ENCODE data around the gene TMEM163.

Gene TMEM163

DNA sequence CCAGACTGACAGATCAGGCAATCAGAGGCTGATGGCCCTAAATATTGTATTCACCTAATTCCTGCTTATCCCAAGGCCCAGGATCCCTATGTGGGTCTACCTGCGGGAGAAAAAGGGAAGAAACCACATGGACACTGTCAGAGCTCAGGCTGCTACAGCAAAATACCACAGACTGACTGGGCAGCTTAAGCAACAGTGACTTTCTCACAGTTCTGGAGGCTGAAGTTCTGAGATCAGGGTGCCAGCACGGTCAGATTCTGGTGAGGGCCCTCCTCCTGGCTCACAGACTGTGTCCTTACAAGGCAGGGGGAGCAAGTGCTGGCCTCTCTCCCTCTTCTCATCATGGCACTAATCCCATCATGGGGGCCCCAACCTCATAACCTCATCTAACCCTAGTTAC, 181.7 kb downstream of the TMEM163 start:
- TF ChIP-seq, protein P1, sequence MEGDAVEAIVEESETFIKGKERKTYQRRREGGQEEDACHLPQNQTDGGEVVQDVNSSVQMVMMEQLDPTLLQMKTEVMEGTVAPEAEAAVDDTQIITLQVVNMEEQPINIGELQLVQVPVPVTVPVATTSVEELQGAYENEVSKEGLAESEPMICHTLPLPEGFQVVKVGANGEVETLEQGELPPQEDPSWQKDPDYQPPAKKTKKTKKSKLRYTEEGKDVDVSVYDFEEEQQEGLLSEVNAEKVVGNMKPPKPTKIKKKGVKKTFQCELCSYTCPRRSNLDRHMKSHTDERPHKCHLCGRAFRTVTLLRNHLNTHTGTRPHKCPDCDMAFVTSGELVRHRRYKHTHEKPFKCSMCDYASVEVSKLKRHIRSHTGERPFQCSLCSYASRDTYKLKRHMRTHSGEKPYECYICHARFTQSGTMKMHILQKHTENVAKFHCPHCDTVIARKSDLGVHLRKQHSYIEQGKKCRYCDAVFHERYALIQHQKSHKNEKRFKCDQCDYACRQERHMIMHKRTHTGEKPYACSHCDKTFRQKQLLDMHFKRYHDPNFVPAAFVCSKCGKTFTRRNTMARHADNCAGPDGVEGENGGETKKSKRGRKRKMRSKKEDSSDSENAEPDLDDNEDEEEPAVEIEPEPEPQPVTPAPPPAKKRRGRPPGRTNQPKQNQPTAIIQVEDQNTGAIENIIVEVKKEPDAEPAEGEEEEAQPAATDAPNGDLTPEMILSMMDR (conservative IDR thresholded peaks at IDR 0.05; ENCODE audit: low read depth) = no peak
- no peak overlapping the region for H3K27ac ChIP-seq
- POLR2A ChIA-PET (ENCODE audit: low non-redundant PET) = no interaction called here
- no peak for DNase-seq (ENCODE audit: low spot score)
- CTCF ChIA-PET = interaction anchor here (0.5 kb wide), 1 partner anchor 120 kb away, joined by 3 read pairs; no protein-coding TSS in a partner anchor

DNA sequence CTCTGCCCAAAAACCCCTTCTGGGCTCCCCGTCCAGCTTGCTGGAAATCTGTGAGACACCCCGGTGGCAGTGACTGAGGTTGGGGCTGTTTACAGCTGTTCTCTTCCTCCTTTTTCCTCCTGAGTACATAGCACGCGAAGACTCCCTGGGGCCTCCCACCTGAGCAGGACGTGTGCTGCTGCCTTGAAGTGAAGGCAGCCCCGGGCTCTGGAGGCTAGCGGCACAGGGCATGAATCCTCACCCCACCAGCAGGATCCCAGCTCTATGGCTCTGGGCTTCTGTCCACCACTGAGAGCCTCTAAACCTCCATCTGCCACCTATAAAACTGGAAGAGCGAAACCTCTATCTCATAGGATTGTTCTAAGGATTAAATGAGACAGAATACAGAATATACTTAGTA, 182.5 kb downstream of the TMEM163 start:
- POLR2A ChIA-PET (ENCODE audit: low non-redundant PET) = no interaction called here
- no peak for DNase-seq (ENCODE audit: low spot score)
- CTCF ChIA-PET = interaction anchor here (0.6 kb wide), 1 partner anchor 182 kb away, joined by 4 read pairs; no protein-coding TSS in a partner anchor
- TF ChIP-seq, protein P1 (conservative IDR thresholded peaks at IDR 0.05; ENCODE audit: low read depth) = no peak
- H3K27ac ChIP-seq = no peak overlapping the region

DNA sequence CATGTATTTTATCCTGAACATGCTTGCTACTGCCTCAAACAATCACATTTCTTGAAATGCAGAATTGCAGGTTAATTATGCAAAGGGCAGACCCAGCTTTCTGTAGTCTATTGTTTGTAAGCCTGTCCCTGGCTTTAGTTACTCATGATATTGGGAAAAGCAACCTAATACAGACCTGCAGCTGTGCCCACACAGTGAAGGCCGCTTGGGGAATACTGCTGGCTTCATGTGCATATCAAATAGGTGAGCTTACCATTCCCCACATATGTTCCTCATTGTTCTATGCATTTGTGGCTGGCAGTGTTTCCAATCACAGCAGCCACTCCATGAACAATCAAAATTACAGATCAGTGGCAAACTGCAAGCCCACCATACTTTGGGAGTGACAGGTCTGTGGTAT, 186.3 kb downstream of the TMEM163 start:
- DNase-seq (ENCODE audit: low spot score) = no peak
- POLR2A ChIA-PET (ENCODE audit: low non-redundant PET) = no interaction called here
- no peak overlapping the region for H3K27ac ChIP-seq
- CTCF ChIA-PET = interaction anchor here (0.6 kb wide), 1 partner anchor 171 kb away, joined by 3 read pairs; no protein-coding TSS in a partner anchor
- TF ChIP-seq, protein P1 (conservative IDR thresholded peaks at IDR 0.05; ENCODE audit: low read depth) = no peak

DNA sequence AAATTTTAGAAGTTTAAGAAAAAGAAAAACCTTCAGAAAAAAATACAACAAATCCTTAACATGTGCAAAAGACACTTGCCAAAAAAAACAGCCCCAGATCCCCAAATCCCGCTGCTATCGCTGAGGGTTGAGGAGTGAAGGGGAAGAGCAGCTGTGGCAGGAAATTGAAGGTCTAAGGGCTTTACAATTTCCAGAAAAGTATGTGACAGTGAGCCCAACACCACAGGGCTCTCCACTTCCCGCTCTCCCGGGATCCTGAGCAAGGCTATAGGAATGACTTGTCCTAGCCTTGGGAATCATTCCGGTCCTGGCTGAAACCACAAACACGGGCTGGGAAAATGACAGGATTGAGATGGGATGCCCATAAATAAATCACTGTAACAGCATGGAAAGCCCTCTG, 191.4 kb downstream of the TMEM163 start:
- POLR2A ChIA-PET (ENCODE audit: low non-redundant PET) = no interaction called here
- TF ChIP-seq, protein P1 (conservative IDR thresholded peaks at IDR 0.05; ENCODE audit: low read depth) = no peak
- no peak overlapping the region for H3K27ac ChIP-seq
- CTCF ChIA-PET = no interaction called here
- DNase-seq (ENCODE audit: low spot score) = no peak

DNA sequence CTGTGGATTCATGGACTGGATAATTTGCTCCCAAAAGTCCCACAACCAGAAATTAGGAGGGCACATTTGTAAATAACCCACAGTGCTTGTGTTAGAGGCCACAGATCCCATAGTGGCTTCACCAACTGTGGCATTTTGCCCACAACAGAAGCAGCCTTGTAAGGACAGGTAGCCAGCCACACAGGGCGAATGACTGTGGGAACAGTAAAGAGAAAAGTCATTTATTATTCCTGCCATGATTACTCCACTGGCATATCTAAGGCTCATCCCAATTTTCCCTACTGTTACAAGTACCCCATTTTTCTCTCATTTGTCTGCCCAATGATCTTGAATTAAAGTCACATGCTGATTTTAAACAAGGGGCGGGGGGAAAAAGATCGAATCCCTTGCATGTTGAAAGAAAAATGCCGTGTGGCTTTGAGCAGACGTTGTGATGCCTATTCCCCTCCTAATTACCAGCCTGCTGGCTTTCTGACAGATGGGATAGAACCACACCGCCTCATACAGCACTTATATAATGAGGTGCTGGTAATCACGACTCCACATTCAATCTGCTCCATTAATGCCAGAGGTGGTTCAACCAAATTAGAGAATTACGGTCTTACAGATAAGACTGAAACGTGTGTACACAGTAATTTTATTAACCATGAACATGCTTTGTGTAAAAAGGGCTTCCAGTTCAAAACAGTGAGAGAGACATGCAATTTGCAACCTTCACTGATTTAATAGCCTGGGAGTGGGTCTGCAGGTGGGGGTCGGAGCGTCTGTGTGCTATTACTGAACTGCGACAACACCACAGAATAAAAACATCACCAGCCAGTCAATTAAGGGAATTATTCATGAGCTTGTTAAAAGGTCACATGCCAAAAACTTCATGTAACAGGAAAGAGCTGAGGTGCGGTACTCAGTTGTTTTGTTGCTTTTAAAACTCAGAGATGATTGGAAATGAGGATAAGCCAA, 196.0 kb downstream of the TMEM163 start:
- DNase-seq (ENCODE audit: low spot score) = no peak
- CTCF ChIA-PET = no interaction called here
- POLR2A ChIA-PET (ENCODE audit: low non-redundant PET) = no interaction called here
- no peak overlapping the region for H3K27ac ChIP-seq
- TF ChIP-seq, protein P1 (conservative IDR thresholded peaks at IDR 0.05; ENCODE audit: low read depth) = no peak

DNA sequence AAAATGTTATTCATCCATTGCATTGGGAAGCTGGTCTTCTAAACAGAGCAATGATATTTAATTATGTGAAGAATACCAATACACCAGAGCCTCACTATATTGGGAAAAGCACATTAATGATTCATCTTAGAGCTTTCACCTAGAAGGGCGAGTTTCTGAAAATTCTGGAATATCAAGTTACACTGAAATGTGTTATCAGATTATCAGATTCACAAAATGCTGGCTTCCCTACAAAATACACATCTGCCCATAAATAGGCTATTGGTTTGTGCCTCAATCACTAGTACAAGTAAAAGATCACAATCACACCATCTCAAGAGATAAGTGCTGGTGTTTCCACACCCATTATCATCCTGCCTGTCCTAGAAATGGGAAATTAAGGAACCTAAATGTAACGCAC, 200.7 kb downstream of the TMEM163 start:
- ChIA-PET POLR2A (ENCODE audit: low non-redundant PET) (no interaction called here), CTCF (interaction anchor here (0.7 kb wide), 1 partner anchor 22 kb away, joined by 3 read pairs; no protein-coding TSS in a partner anchor)
- H3K27ac ChIP-seq = no peak overlapping the region
- no peak for DNase-seq (ENCODE audit: low spot score)
- TF ChIP-seq, protein P1 (conservative IDR thresholded peaks at IDR 0.05; ENCODE audit: low read depth) = no peak

Measured in RWPE1 (cell line).